ENCODE data around the gene IRS2.
A peak's percentile ranks its signal among the peaks of the same experiment; 100 is the strongest.

The IRS2 gene

GRCh38 chr13:109780845-109781383, 5.5 kb downstream of the IRS2 start:
- DNase-seq, result no peak

- DNase-seq, result no peak
These were observed 6.4 kb downstream of the IRS2 start for GRCh38 chr13:109779876-109780510.

GRCh38 chr13:109779074-109779473, 7.3 kb downstream of the IRS2 start:
- peak in 4 of 5 donors; percentile 41 to 59 (median 56) for DNase-seq

GRCh38 chr13:109778102-109778542, 8.3 kb downstream of the IRS2 start:
- DNase-seq, result no peak

GRCh38 chr13:109776575-109776974, 9.8 kb downstream of the IRS2 start:
- no peak for DNase-seq

- DNase-seq, result no peak
These were observed 12.6 kb downstream of the IRS2 start for GRCh38 chr13:109773786-109774185.

GRCh38 chr13:109773276-109773675, 13.1 kb downstream of the IRS2 start:
- no peak for DNase-seq

GRCh38 chr13:109771926-109772325, 14.5 kb downstream of the IRS2 start:
- no peak for DNase-seq

- DNase-seq, result no peak
These were observed 15.9 kb downstream of the IRS2 start for GRCh38 chr13:109770436-109770835.

GRCh38 chr13:109769921-109770320, 16.5 kb downstream of the IRS2 start:
- no peak for DNase-seq

GRCh38 chr13:109769275-109769674, 17.1 kb downstream of the IRS2 start:
- DNase-seq, result no peak

GRCh38 chr13:109768616-109769015, 17.8 kb downstream of the IRS2 start:
- no peak for DNase-seq

- DNase-seq, result no peak
These were observed 18.2 kb downstream of the IRS2 start for GRCh38 chr13:109768176-109768575.

- DNase-seq, result no peak
These were observed 19.4 kb downstream of the IRS2 start for GRCh38 chr13:109767023-109767422.

GRCh38 chr13:109764470-109765291, 21.7 kb downstream of the IRS2 start:
- no peak for DNase-seq

- no peak for DNase-seq
These were observed 22.3 kb downstream of the IRS2 start for GRCh38 chr13:109764045-109764444.

GRCh38 chr13:109762791-109763190, 23.6 kb downstream of the IRS2 start:
- no peak for DNase-seq

- DNase-seq, result no peak
These were observed 24.7 kb downstream of the IRS2 start for GRCh38 chr13:109761695-109762094.

GRCh38 chr13:109760951-109761350, 25.4 kb downstream of the IRS2 start:
- no peak for DNase-seq

- DNase-seq, result no peak
These were observed 26.0 kb downstream of the IRS2 start for GRCh38 chr13:109760402-109760801.

GRCh38 chr13:109759609-109760008, 26.8 kb downstream of the IRS2 start:
- no peak for DNase-seq

GRCh38 chr13:109758937-109759480, 27.4 kb downstream of the IRS2 start:
- DNase-seq, result no peak

- no peak for DNase-seq
These were observed 29.6 kb downstream of the IRS2 start for GRCh38 chr13:109756778-109757177.

- no peak for DNase-seq
These were observed 30.4 kb downstream of the IRS2 start for GRCh38 chr13:109755997-109756396.

All from T-helper 1 cell (primary cell).